Psoas muscle (tissue), 8 donors: ENCODE data around the gene DHX15. TPM values are rescaled to one million over a fixed set of nuclear protein-coding genes. Genes with fewer than 3 reads are reported as not detected.

Experiments used
- ATAC-seq, 4 donors: fragments of 200-7000 bp; cut with Tn5 transposase; one replicate each; pipeline ENCODE4 v1.9.1; 2020; ENCODE audit warnings: moderate library complexity in 3 of 4, mild to moderate bottlenecking in 2 of 4
- DNase-seq, 2 donors: peaks; one replicate each; pipeline ENCODE4 v3.0.0-alpha.2; 2020
- H3K27ac ChIP-seq: fragments of 200-600 bp; one replicate; pipeline ENCODE4 v1.8.0; 2022
- H3K27me3 ChIP-seq, 3 donors: fragments of 200-600 bp in 1 of 3; one replicate each; pipeline versions ENCODE4 v1.6.1 to v1.8.0; 2013 to 2022; ENCODE audit warnings: low read length in 2 of 3, mild to moderate bottlenecking in 2 of 3, moderate library complexity in 1 of 3; ENCODE audit not compliant: insufficient read depth in 3 of 3
- H3K36me3 ChIP-seq, 2 donors: fragments of 200-600 bp in 1 of 2; one replicate each; pipeline versions ENCODE4 v1.6.1 to v1.8.0; 2013 to 2022; ENCODE audit warnings: low read depth in 1 of 2, mild to moderate bottlenecking in 1 of 2, moderate library complexity in 1 of 2; ENCODE audit not compliant: insufficient read depth in 1 of 2
- H3K4me1 ChIP-seq: fragments of 200-600 bp; one replicate; pipeline ENCODE4 v1.8.0; 2022
- H3K4me3 ChIP-seq: fragments of 200-600 bp; one replicate; pipeline ENCODE4 v1.8.0; 2022; ENCODE audit warnings: mild to moderate bottlenecking
- H3K9me3 ChIP-seq: fragments of 200-600 bp; one replicate; pipeline ENCODE4 v1.8.0; 2022
- CTCF ChIP-seq: fragments of 200-600 bp; IDR thresholded peaks from one replicate; pipeline ENCODE4 v1.8.0; 2022; ENCODE audit warnings: antibody characterized with exemption
- WGBS, 3 donors: extraction: QIAGEN DNeasy Blood & Tissue Kit; methylation state at CpG; one replicate each; pipeline versions ENCODE4 v1.1.6 to v1.1.7; 2013; 5-methylcytosine and 5-hydroxymethylcytosine counted together
- intact Hi-C, 2 donors: fragments of 100-400 bp; cut with DNase I; formaldehyde crosslinking; loops; one replicate each; pipeline versions ENCODE4 v1.11.0 to v1.14.2; 2022
- long read RNA-seq, 2 donors: library from polyadenylated mRNA; unstranded; transcript quantifications; one replicate each; pipeline ENCODE4 v2.0.0, GENCODE V29; 2021
- polyA plus RNA-seq, 3 donors: library from polyadenylated mRNA; stranded (reverse); fragments of 200-250 nt; gene quantifications; one replicate each; pipeline ENCODE4 v1.2.3, GENCODE V29; 2013
- total RNA-seq, 4 donors: library from RNA; stranded (reverse); fragmentation: NEBNext Ultra II Directional in 2 of 4; extraction: Animal tissue kit (Norgen Biotek cat#: 25700) in 2 of 4; gene quantifications; one replicate each; pipeline versions ENCODE4 v1.2.1 to v1.2.4, GENCODE V29; 2021 to 2023
- donor health status: healthy with polysubstance abuse.
- donor health status: DM: no; HTN: no; CAD: no; lungs with moderate emphysema.
- donor health status: Bipolar disorder and iron deficiency.
- donor health status: healthy.
- donor health status: DM: yes; HTN: yes; CAD: no.
- donor health status: DM: no; HTN: no; CAD: no.
- donor health status: DM: no; HTN: no; CAD: no.
- donor health status: DM: yes; HTN: yes; CAD: no.

DHX15 gene
- total RNA-seq = 10 to 100 TPM; 35.2 to 69.7 (median 51.8) TPM
- polyA plus RNA-seq = 10 to 100 TPM; 28.3 to 54.4 (median 37.1) TPM
- long read RNA-seq, donor 1, transcript DHX15-201 (14 exons, 2,994 nt) = major isoform, 58 of 78 reads
- long read RNA-seq, donor 1, partial matches to known transcripts = 16 of 78 reads
- long read RNA-seq, donor 1, other reads (novel, unspliced or antisense) = 4 of 78 reads
- long read RNA-seq, donor 2, transcript DHX15-201 (14 exons, 2,994 nt) = major isoform, 66 of 88 reads
- long read RNA-seq, donor 2, partial matches to known transcripts = 12 of 88 reads
- long read RNA-seq, donor 2, other reads (novel, unspliced or antisense) = 8 of 88 reads

- Histone ChIP-seq H3K36me3 (peaks cover 0 to 2% of the 10 kb centered on the region in 2 donors), H3K4me3 (peak within 1 kb of the TSS; percentile 82), H3K4me1 (peaks cover 37% of the 10 kb centered on the region), H3K27me3 (no peaks in the 10 kb centered on the region), H3K27ac (peak within 1 kb of the TSS; percentile 97), H3K9me3 (no peaks in the 10 kb centered on the region)
- TF ChIP-seq CTCF = no peak
- ATAC-seq (peak; percentile 95 to 98 (median 98)), DNase-seq (peak; percentile 95 to 97)
- WGBS, 3 donors = 0 to 1% (median 0%) methylated on average over 44 to 52 of the region's 52 CpGs
- intact Hi-C loops = loop anchor here (5.0 to 10.0 kb wide), 4 partner anchors 110 to 330 kb away; partner anchors contain the start of genes CCDC149 (in 1 of the 2) and SOD3 (in 1 of the 2)
These were observed at the start of gene DHX15 for GRCh38 chr4:24584211-24584850. Gene DHX15 (minus strand): TSS chr4:24584554. CDS start chr4:24584393, 161 bp downstream.

GRCh38 chr4:24632011-24632410, 47.7 kb upstream of the DHX15 start:
- no peaks in the 10 kb centered on the region for H3K27me3 ChIP-seq
- intact Hi-C loops = no loop called here
- H3K27ac ChIP-seq = no peak overlapping the region
- no peaks in the 10 kb centered on the region for H3K4me1 ChIP-seq
- H3K9me3 ChIP-seq = no peaks in the 10 kb centered on the region
- DNase-seq (no peak), ATAC-seq (no peak)
- 94 to 96% (median 94%) methylated on average over 2 of the region's 2 CpGs for WGBS, 3 donors
- no peak for TF ChIP-seq CTCF
- no peak overlapping the region for H3K4me3 ChIP-seq
- no peaks in the 10 kb centered on the region for H3K36me3 ChIP-seq

GRCh38 chr4:24630937-24631336, 46.6 kb upstream of the DHX15 start:
- WGBS, 3 donors = 62 to 68% (median 63%) methylated on average over 5 of the region's 5 CpGs
- no peak overlapping the region for H3K27ac ChIP-seq
- H3K9me3 ChIP-seq = no peaks in the 10 kb centered on the region
- intact Hi-C loops = no loop called here
- H3K4me1 ChIP-seq = no peaks in the 10 kb centered on the region
- TF ChIP-seq CTCF = no peak
- no peaks in the 10 kb centered on the region for H3K27me3 ChIP-seq
- no peaks in the 10 kb centered on the region for H3K36me3 ChIP-seq
- no peak for DNase-seq
- ATAC-seq = no peak
- H3K4me3 ChIP-seq = no peak overlapping the region

- Histone ChIP-seq H3K4me3 (no peak overlapping the region), H3K27ac (no peak overlapping the region), H3K36me3 (no peaks in the 10 kb centered on the region), H3K27me3 (no peaks in the 10 kb centered on the region), H3K4me1 (no peaks in the 10 kb centered on the region), H3K9me3 (peaks cover 9% of the 10 kb centered on the region)
- DNase-seq (no peak), ATAC-seq (no peak)
- no peak for TF ChIP-seq CTCF
- WGBS, 3 donors = 66 to 73% (median 68%) methylated on average over 2 of the region's 2 CpGs
- intact Hi-C loops = no loop called here
These were observed 40.7 kb upstream of the DHX15 start for GRCh38 chr4:24625091-24625490.
